GM10248 (cell line): Measurements from ENCODE around the gene CARMIL3.

Experiments used
- CTCF ChIA-PET: fragments of 300-600 bp; sonication (Branson Sonifier 250); formaldehyde crosslinking; extraction: SDS; loops from one replicate; lab custom pipeline; 2021; ENCODE audit warnings: antibody characterized with exemption; lab: Yijun Ruan, JAX
- POLR2A ChIA-PET: fragments of 350-650 bp; sonication (Branson Sonifier 250); formaldehyde crosslinking; extraction: SDS; loops from one replicate; lab custom pipeline; 2020; ENCODE audit warnings: antibody characterized with exemption; lab: Yijun Ruan, JAX
- DNase-seq: peaks from one replicate; pipeline ENCODE4 v3.0.0; 2012; ENCODE audit errors: extremely low spot score
- TF ChIP-seq, protein P1 (sequence below): IDR thresholded peaks from 2 replicates; pipeline ENCODE4 v1.5.1; 2012; ENCODE audit warnings: mild to moderate bottlenecking, low read depth; ENCODE audit errors: extremely low read depth, missing control alignments, control extremely low read depth

Gene CARMIL3

DNA sequence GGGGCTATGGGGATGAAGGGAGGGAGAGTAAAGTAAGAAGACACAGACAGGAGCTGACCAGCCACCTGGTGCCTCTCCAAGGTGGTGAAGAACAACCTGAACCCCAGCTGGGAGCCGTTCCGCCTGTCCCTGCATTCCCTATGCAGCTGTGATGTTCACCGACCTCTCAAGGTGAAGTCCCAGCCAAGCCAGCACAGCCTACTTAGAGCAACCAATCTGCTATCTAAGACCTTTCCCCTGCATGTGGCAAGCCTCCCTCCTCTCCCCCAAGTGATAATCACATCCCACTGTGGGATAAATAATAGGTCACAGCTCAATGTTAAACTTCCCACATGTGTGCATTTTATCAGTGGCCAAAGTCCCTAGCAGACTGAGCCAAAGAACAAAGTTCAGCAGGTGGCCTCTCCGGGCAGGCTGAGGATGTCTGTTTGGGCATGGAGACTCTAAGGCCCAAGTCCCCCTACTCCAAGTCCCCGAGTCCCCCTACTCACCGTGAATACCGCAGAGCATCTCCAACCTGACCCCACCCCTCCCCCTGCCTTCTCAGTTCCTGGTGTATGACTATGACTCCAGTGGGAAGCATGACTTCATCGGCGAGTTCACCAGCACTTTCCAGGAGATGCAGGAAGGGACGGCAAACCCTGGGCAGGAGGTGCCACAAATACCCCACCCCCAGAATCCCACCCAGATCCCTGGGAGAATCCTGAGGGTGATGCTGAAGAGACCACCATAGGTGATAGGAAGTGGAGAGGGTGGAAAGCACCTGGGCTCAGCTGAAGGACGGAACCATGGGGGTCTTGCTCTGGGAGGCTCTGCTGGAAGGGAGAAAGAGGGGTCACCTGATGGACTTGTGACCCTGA, 23.0 kb downstream of the CARMIL3 start:
- no peak for DNase-seq
- POLR2A ChIA-PET, result no interaction called here
- TF ChIP-seq, protein P1, sequence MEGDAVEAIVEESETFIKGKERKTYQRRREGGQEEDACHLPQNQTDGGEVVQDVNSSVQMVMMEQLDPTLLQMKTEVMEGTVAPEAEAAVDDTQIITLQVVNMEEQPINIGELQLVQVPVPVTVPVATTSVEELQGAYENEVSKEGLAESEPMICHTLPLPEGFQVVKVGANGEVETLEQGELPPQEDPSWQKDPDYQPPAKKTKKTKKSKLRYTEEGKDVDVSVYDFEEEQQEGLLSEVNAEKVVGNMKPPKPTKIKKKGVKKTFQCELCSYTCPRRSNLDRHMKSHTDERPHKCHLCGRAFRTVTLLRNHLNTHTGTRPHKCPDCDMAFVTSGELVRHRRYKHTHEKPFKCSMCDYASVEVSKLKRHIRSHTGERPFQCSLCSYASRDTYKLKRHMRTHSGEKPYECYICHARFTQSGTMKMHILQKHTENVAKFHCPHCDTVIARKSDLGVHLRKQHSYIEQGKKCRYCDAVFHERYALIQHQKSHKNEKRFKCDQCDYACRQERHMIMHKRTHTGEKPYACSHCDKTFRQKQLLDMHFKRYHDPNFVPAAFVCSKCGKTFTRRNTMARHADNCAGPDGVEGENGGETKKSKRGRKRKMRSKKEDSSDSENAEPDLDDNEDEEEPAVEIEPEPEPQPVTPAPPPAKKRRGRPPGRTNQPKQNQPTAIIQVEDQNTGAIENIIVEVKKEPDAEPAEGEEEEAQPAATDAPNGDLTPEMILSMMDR, result no peak
- CTCF ChIA-PET, result interaction anchor here (0.8 to 7.9 kb wide), 7 partner anchors 10 to 86 kb away, joined by 5 to 71 read pairs (median 7); partner anchors contain the start of genes IRF9 and PCK2

DNA sequence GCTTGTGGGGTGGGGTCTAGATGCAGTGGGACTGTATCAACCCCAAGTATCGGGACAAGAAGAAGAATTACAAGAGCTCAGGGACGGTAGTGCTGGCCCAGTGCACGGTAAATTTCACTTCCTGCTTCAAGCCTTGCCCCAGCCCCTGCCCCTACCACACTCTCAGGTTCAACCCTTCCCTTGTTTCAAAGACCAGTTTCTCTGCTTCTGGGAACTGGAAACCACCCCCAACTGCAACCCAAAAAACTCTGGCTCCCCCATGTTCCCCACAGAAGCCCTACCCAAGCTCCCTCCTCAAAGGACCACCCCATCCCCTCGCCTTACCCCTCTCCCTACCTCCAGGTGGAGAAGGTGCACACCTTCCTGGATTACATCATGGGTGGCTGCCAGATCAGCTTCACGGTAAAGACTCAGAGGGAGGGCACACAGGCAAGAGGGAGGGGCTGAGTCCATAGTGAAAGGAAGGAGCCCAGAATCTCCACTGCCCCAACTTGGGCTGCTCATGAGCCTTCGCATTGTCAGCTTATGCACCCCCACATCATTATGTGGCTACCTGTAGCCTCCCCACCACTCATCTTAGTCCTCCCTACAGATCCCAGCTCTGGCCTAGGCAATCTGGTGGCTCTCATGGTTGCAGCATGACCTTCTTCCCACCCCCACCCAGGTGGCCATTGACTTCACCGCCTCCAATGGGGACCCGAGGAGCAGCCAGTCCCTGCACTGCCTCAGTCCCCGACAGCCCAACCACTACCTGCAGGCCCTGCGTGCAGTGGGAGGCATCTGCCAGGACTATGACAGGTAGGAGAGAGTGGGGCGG, 23.9 kb downstream of the CARMIL3 start:
- peak; percentile 61 for DNase-seq
- ChIA-PET POLR2A (no interaction called here), CTCF (interaction anchor here (0.9 to 7.9 kb wide), 6 partner anchors 9 to 85 kb away, joined by 3 to 71 read pairs (median 8); partner anchors contain the start of genes IRF9 and PCK2)
- TF ChIP-seq, protein P1, result no peak

DNA sequence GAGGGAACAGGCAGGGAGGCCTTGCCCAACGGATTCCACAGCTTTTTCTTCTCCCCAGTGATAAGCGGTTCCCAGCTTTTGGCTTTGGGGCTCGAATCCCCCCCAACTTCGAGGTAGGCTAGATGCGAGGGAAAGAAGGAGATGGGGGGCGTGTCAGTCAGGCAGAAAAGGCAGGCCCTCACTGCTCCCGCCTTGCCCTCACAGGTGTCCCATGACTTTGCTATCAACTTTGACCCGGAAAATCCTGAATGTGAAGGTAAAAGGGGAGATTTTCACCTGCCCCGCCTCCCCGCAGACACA, 24.4 kb downstream of the CARMIL3 start:
- ChIA-PET POLR2A (no interaction called here), CTCF (interaction anchor here (0.9 to 7.9 kb wide), 5 partner anchors 10 to 32 kb away, joined by 3 to 71 read pairs (median 7); partner anchors contain the start of gene PCK2)
- TF ChIP-seq, protein P1, result no peak
- no peak for DNase-seq

DNA sequence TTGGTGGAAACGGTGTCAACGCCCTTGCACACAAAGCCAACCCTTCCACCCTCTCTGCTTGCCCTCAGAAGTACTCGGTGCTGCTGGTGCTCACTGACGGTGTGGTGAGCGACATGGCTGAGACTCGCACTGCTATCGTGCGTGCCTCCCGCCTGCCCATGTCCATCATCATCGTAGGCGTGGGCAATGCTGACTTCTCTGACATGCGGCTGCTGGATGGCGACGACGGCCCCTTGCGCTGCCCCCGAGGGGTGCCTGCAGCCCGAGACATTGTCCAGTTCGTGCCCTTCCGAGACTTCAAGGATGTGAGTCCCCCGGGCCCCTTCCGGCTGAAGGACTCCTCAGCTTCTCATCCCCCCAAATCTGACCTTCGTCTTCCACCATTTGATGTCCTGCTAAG, 25.3 kb downstream of the CARMIL3 start:
- TF ChIP-seq, protein P1, result no peak
- no peak for DNase-seq
- ChIA-PET CTCF (interaction anchor here (1.6 to 7.9 kb wide), 4 partner anchors 9 to 31 kb away, joined by 4 to 71 read pairs (median 8); partner anchors contain the start of gene PCK2), POLR2A (no interaction called here)

DNA sequence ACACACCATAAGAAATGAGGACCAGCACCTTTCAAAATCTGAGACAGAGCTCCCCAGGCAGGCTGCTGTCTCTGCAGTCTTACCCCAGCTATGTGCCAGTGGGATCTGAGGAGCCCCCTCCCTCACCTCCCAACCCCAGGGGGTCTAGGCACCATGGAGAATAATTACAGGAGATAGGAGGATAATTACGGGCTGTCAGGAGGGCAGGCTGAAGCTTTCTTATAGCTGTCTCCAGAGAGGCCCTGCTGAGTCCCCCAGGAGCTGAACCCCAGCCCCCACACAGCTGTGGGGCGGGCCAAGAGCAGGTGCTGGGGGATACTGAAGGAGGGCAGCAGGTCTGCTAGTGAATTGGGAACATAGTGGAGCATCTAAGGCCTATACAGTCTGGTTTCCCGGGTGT, 26.3 kb downstream of the CARMIL3 start:
- DNase-seq, result no peak
- TF ChIP-seq, protein P1, result no peak
- ChIA-PET POLR2A (no interaction called here), CTCF (interaction anchor here (1.5 to 5.3 kb wide), 2 partner anchors 8 to 14 kb away, joined by 4 to 90 read pairs; partner anchors contain the start of gene PCK2)
